ENCODE measurements around the gene ZFP82. TPM values are rescaled to one million over a fixed set of nuclear protein-coding genes. Genes with fewer than 3 reads are reported as not detected.

ZFP82 gene
- total RNA-seq, 1 experiment from 2014 or later = not detected

- RAD21 ChIA-PET (ENCODE audit: low non-redundant PET in 1 of 2, low total read pairs in 2 of 2, uncharacterized antibody in 2 of 2, unreplicated experiment in 2 of 2) = no interaction called here
- BruUV-seq (replicated peaks) = no TSS peak
- intact Hi-C loops (cut with micrococcal nuclease) = loop anchor here (10.0 kb wide), 1 partner anchor 165 kb away; the partner anchor contains the start of genes ZNF146 and ZNF565
Observed at GRCh38 chr19:36379510-36379819, 39.0 kb downstream of the ZFP82 start.

More at GRCh38 chr19:36379510-36379819, 39.0 kb downstream of the ZFP82 start:
- CTCF ChIA-PET = no interaction called here
- H3K9ac ChIP-seq (ENCODE audit: low read length) = no peak overlapping the region
- no peaks in the 10 kb centered on the region; a peak in 1 of 4 replicates for H3K9me3 ChIP-seq (ENCODE audit: control insufficient read depth in 1 of 2, insufficient read depth in 1 of 2, low read depth in 1 of 2, low read length in 2 of 2)
- no peaks in the 10 kb centered on the region for H3K9me2 ChIP-seq (ENCODE audit: insufficient read depth)
- H3K27ac ChIP-seq (ENCODE audit: low read depth, low read length) = no peak overlapping the region
- ATAC-seq (no peak), DNase-seq (ENCODE audit: low read depth, low spot score) (no peak)
- H3K4me2 ChIP-seq (ENCODE audit: low read length) = peak overlapping the region; percentile 95
- no peaks in the 10 kb centered on the region for H4K20me1 ChIP-seq (ENCODE audit: insufficient read depth)
- POLR2A ChIA-PET = no interaction called here
- no peaks in the 10 kb centered on the region for H3K36me3 ChIP-seq (ENCODE audit: control insufficient read depth in 1 of 2, insufficient read depth in 2 of 2, low read length in 2 of 2)
- peak overlapping the region; percentile 90 for H2AFZ ChIP-seq (ENCODE audit: low read depth, low read length, poor library complexity, severe bottlenecking)
- H3K4me1 ChIP-seq (ENCODE audit: control insufficient read depth in 1 of 2, insufficient read depth in 2 of 2, low read length in 2 of 2) = peaks cover 3 to 11% of the 10 kb centered on the region in 2 experiments; a peak in 3 of 4 replicates
- H3K4me3 ChIP-seq (replicated peaks in 1 of 2; ENCODE audit: low read depth in 1 of 2, low read length in 2 of 2) = peak overlapping the region in 1 of 2 experiments; percentile 72; a peak in 2 of 4 replicates
- H3K79me2 ChIP-seq (ENCODE audit: insufficient read depth, low read length) = no peaks in the 10 kb centered on the region
- no peak for TF ChIP-seq SRF (IDR thresholded peaks at IDR 0.05; ENCODE audit: low read depth)
- TF ChIP-seq CBX3 (IDR thresholded peaks at IDR 0.05; ENCODE audit: low read depth) = no peak
- no peak for TF ChIP-seq CTCF (IDR thresholded peaks at IDR 0.05 in 2 of 3, conservative IDR thresholded peaks at IDR 0.05 in 1 of 3; ENCODE audit: borderline replicate concordance in 1 of 3, insufficient read depth in 1 of 3, low read depth in 2 of 3, low read length in 2 of 3)
- no peak for TF ChIP-seq FOSL1 (IDR thresholded peaks at IDR 0.05; ENCODE audit: low read depth)
- TF ChIP-seq YY1 (IDR thresholded peaks at IDR 0.05; ENCODE audit: extremely low read depth, insufficient replicate concordance, low read depth, low read length) = no peak
- no peak for TF ChIP-seq ZNF274 (IDR thresholded peaks at IDR 0.05; ENCODE audit: low read depth, low read length)
- H3K27me3 ChIP-seq (ENCODE audit: insufficient read depth, low read length) = no peaks in the 10 kb centered on the region
